Retinal pigment epithelial cell (primary cell): ENCODE measurements around the gene KCNH6.

Experiments
- DNase-seq: peaks from one replicate; pipeline ENCODE4 v3.0.0-alpha.2; 2010; ENCODE audit warnings: low read depth
- H3K4me3 ChIP-seq: 2 replicates; pipeline ENCODE4 v1.5.1; 2011; ENCODE audit warnings: mild to moderate bottlenecking, low read length, control low read depth, moderate library complexity
- CTCF ChIP-seq: conservative IDR thresholded peaks from 2 replicates; pipeline ENCODE4 v1.5.1; 2011; ENCODE audit warnings: low read depth, low read length, control low read depth, inconsistent platforms

KCNH6 gene

GRCh38 chr17:63529711-63530556 lies 6.8 kb downstream of the KCNH6 start:
- TF ChIP-seq CTCF: no peak
- H3K4me3 ChIP-seq: no peak overlapping the region
- DNase-seq: no peak

- DNase-seq: no peak
- no peak for TF ChIP-seq CTCF
- H3K4me3 ChIP-seq: no peak overlapping the region
These were observed 7.4 kb downstream of the KCNH6 start for GRCh38 chr17:63530557-63531021.

DNA sequence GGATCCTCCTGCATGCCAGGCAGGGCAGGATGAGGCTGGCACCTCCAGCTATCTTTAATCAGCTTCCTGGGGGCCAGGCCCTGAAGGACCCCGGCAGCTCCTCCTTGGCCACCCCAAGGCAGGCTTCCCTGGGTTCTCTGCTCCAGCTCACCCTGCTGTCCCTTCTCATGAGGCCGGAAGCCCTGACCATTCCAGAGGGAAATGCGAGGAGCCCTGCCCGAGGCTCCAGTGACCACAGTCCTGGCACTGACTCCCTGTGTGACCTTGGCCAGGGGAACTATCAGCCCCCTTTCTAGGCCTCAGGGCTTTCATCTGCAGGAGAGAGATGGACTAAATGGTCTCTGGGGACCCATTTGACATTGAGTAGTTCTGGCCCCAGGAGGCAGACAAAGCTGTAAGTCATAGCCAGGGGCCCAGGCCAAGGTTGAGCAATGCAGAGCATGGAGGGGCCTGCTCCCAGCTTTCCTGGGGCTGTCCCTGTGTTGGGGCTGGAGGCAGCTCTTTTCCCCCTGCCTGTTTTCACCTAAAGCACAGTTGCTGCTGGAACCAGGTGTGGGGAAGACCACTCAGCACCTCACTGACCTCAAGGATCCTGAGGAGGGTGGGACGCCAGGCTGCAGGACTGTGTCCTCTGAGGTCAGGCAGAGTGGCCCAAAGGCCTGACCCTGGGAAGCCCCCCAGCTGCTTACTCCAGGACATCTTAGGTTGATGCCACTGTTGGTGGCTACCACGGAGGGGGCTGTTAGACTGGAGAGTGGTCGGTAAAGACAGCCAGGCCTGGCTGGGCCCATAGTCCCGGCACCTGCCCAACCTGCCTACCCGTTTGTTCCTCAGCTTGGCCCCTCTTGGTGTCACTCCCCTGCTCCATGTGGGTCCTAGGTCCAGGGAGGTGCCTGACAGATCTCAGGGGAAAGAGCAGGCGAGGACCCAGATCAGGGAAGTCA lies 8.1 kb downstream of the KCNH6 start:
- DNase-seq: no peak
- H3K4me3 ChIP-seq: no peak overlapping the region
- TF ChIP-seq CTCF: no peak

- no peak for TF ChIP-seq CTCF
- DNase-seq: no peak
- H3K4me3 ChIP-seq: no peak overlapping the region
These were observed 10.4 kb downstream of the KCNH6 start for GRCh38 chr17:63533433-63534077.

- no peak for DNase-seq
- TF ChIP-seq CTCF: no peak
- H3K4me3 ChIP-seq: no peak overlapping the region
These were observed 11.0 kb downstream of the KCNH6 start for GRCh38 chr17:63534078-63534570.

GRCh38 chr17:63534816-63535455 lies 11.8 kb downstream of the KCNH6 start:
- no peak for TF ChIP-seq CTCF
- DNase-seq: no peak
- no peak overlapping the region for H3K4me3 ChIP-seq
